Thymus (tissue), 11 donors: Measurements from ENCODE around the gene STRAP. TPM values are rescaled to one million over a fixed set of nuclear protein-coding genes. Genes with fewer than 3 reads are reported as not detected.

Experiments
- DNase-seq, 9 donors: peaks; one replicate each; pipeline ENCODE4 v3.0.0-alpha.2; 2013; ENCODE audit warnings: low spot score in 9 of 9, low read depth in 6 of 9, missing footprints in 1 of 9
- H3K27ac ChIP-seq, 2 donors: one replicate each; pipeline ENCODE4 v1.5.1; 2013; ENCODE audit warnings: control low read depth in 1 of 2, low read depth in 1 of 2, low read length in 1 of 2, mild to moderate bottlenecking in 1 of 2, moderate library complexity in 1 of 2
- H3K27me3 ChIP-seq, 2 donors: one replicate each; pipeline ENCODE4 v1.5.1; 2013; ENCODE audit warnings: low read length in 1 of 2; ENCODE audit not compliant: control insufficient read depth in 2 of 2, insufficient read depth in 1 of 2
- H3K36me3 ChIP-seq, 2 donors: one replicate each; pipeline ENCODE4 v1.5.1; 2013; ENCODE audit warnings: low read length in 1 of 2, mild to moderate bottlenecking in 1 of 2, moderate library complexity in 1 of 2; ENCODE audit not compliant: control insufficient read depth in 2 of 2, insufficient read depth in 2 of 2
- H3K4me1 ChIP-seq, 2 donors: one replicate each; pipeline ENCODE4 v1.5.1; 2013; ENCODE audit warnings: low read length in 2 of 2; ENCODE audit not compliant: control insufficient read depth in 2 of 2, insufficient read depth in 2 of 2
- H3K4me3 ChIP-seq, 2 donors: one replicate each; pipeline ENCODE4 v1.5.1; 2013; ENCODE audit warnings: low read length in 2 of 2, control low read depth in 1 of 2, mild to moderate bottlenecking in 1 of 2
- H3K9me3 ChIP-seq, 2 donors: one replicate each; pipeline ENCODE4 v1.5.1; 2013; ENCODE audit warnings: low read length in 1 of 2, mild to moderate bottlenecking in 1 of 2; ENCODE audit not compliant: control insufficient read depth in 2 of 2, insufficient read depth in 1 of 2
- WGBS: extraction: QIAGEN DNeasy Blood & Tissue Kit; methylation state at CpG from one replicate; pipeline ENCODE4 v1.1.7; 2013; 5-methylcytosine and 5-hydroxymethylcytosine counted together
- polyA plus RNA-seq: library from polyadenylated mRNA; stranded (reverse); fragments of 200-250 nt; gene quantifications from one replicate; pipeline ENCODE4 v1.2.3, GENCODE V29; 2013
- total RNA-seq: library from RNA; stranded (reverse); fragments of 120-200 nt; gene quantifications from one replicate; pipeline ENCODE4 v1.2.4, GENCODE V29; 2013
- donor health status: healthy.

The STRAP gene
- total and polyA plus RNA-seq, 2 donors: 48.1 to 121 TPM

- H3K27ac ChIP-seq: no peak overlapping the region
- no peak overlapping the region for H3K4me3 ChIP-seq
- no peaks in the 10 kb centered on the region for H3K4me1 ChIP-seq
- WGBS: 100% methylated on average over 1 of the region's 1 CpG
- H3K9me3 ChIP-seq: no peaks in the 10 kb centered on the region
- H3K27me3 ChIP-seq: no peaks in the 10 kb centered on the region
- no peak for DNase-seq
- H3K36me3 ChIP-seq: no peaks in the 10 kb centered on the region
These were observed 33.6 kb upstream of the STRAP start for GRCh38 chr12:15848606-15849005.

GRCh38 chr12:15851045-15851620 lies 31.1 kb upstream of the STRAP start:
- no peak for DNase-seq
- Histone ChIP-seq H3K27me3 (no peaks in the 10 kb centered on the region), H3K4me1 (no peaks in the 10 kb centered on the region), H3K4me3 (no peak overlapping the region), H3K27ac (no peak overlapping the region), H3K9me3 (no peaks in the 10 kb centered on the region), H3K36me3 (no peaks in the 10 kb centered on the region)
- WGBS: 90% methylated on average over 3 of the region's 3 CpGs

- Histone ChIP-seq H3K36me3 (no peaks in the 10 kb centered on the region), H3K9me3 (no peaks in the 10 kb centered on the region), H3K27ac (no peak overlapping the region), H3K4me1 (no peaks in the 10 kb centered on the region), H3K4me3 (no peak overlapping the region), H3K27me3 (no peaks in the 10 kb centered on the region)
- WGBS: 96% methylated on average over 3 of the region's 3 CpGs
- DNase-seq: no peak
These were observed 30.3 kb upstream of the STRAP start for GRCh38 chr12:15851919-15852318.

GRCh38 chr12:15852383-15852782 lies 29.8 kb upstream of the STRAP start:
- no peak overlapping the region for H3K4me3 ChIP-seq
- no peaks in the 10 kb centered on the region for H3K27me3 ChIP-seq
- H3K36me3 ChIP-seq: no peaks in the 10 kb centered on the region
- H3K4me1 ChIP-seq: no peaks in the 10 kb centered on the region
- 97% methylated on average over 5 of the region's 5 CpGs for WGBS
- no peaks in the 10 kb centered on the region for H3K9me3 ChIP-seq
- H3K27ac ChIP-seq: no peak overlapping the region
- DNase-seq: no peak

- H3K27ac ChIP-seq: no peak overlapping the region
- no peak for DNase-seq
- no peaks in the 10 kb centered on the region for H3K9me3 ChIP-seq
- no peaks in the 10 kb centered on the region for H3K27me3 ChIP-seq
- no peaks in the 10 kb centered on the region for H3K36me3 ChIP-seq
- WGBS: 93% methylated on average over 4 of the region's 4 CpGs
- no peaks in the 10 kb centered on the region for H3K4me1 ChIP-seq
- H3K4me3 ChIP-seq: no peak overlapping the region
These were observed 28.3 kb upstream of the STRAP start for GRCh38 chr12:15853877-15854276.

GRCh38 chr12:15854916-15855315 lies 27.3 kb upstream of the STRAP start:
- H3K36me3 ChIP-seq: no peaks in the 10 kb centered on the region
- WGBS: 95% methylated on average over 1 of the region's 1 CpG
- H3K27ac ChIP-seq: no peak overlapping the region
- H3K9me3 ChIP-seq: no peaks in the 10 kb centered on the region
- H3K4me1 ChIP-seq: no peaks in the 10 kb centered on the region
- no peak overlapping the region for H3K4me3 ChIP-seq
- no peaks in the 10 kb centered on the region for H3K27me3 ChIP-seq
- no peak for DNase-seq

DNA sequence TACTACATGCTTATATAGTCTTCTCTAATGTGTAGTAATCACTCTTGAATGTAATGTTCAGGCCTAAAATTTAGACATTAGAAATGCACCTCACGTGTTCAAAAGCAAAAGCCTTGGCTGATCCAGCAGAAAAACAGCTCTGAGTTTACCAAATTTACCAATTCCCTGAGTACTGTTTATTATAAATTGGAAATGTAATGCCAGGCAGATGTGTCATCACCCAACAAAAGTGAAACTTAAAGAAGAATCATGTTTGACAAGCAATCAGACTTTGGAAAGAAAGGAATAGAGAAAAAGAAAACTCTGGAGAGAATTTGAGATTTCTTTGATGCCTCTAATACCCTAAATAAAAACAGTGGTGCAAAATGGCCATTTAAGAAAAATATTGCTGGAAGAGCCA lies 26.5 kb upstream of the STRAP start:
- Histone ChIP-seq H3K36me3 (no peaks in the 10 kb centered on the region), H3K27ac (no peak overlapping the region), H3K27me3 (no peaks in the 10 kb centered on the region), H3K4me3 (no peak overlapping the region), H3K4me1 (no peaks in the 10 kb centered on the region), H3K9me3 (no peaks in the 10 kb centered on the region)
- DNase-seq: no peak
- 91% methylated on average over 1 of the region's 1 CpG for WGBS

GRCh38 chr12:15856097-15856982 lies 25.8 kb upstream of the STRAP start:
- DNase-seq: peak; percentile 16 to 80 (median 49)
- H3K4me1 ChIP-seq: no peaks in the 10 kb centered on the region
- no peaks in the 10 kb centered on the region for H3K36me3 ChIP-seq
- WGBS: 60% methylated on average over 8 of the region's 8 CpGs
- no peaks in the 10 kb centered on the region for H3K27me3 ChIP-seq
- H3K4me3 ChIP-seq: no peak overlapping the region
- H3K27ac ChIP-seq: no peak overlapping the region
- H3K9me3 ChIP-seq: no peaks in the 10 kb centered on the region

DNA sequence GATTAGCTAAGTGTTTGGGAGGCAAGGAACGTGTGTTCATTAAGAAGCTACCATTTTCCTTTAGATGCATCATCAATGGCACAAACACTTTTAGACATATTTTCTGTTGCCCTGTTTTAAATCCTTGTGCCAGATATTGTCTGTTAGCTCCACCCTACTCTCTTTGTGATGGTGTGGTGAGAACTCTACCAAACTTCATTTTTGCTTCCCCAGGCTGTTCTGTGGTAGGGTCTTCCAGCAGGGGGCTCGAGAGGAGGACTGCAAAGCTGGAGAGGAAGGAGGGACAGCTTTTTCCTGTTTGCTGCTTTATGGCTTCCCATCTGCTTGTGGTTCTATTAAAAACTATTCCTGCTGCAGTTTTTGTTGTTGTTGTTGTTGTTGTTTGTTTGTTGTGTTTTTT lies 23.8 kb upstream of the STRAP start:
- peak in 1 of 9 donors; percentile 17 for DNase-seq
- Histone ChIP-seq H3K4me1 (no peaks in the 10 kb centered on the region), H3K4me3 (no peak overlapping the region), H3K27me3 (no peaks in the 10 kb centered on the region), H3K27ac (no peak overlapping the region), H3K9me3 (no peaks in the 10 kb centered on the region), H3K36me3 (no peaks in the 10 kb centered on the region)
- 54% methylated on average over 2 of the region's 2 CpGs for WGBS
